HG02885 (cell line): ENCODE measurements around the gene NUDC.
A peak's percentile ranks its signal among the peaks of the same experiment; 100 is the strongest.
"Not testable (repeated sequence)": the region's sequence is repeated elsewhere in the genome, so short reads cannot be mapped to it uniquely, and the experiment has no call there.

Source experiments
- ATAC-seq: cut with Tn5 transposase; IDR thresholded peaks from one replicate; pipeline ENCODE4 v1.9.1; 2021; ENCODE audit warnings: mild to moderate bottlenecking; ENCODE audit not compliant: unreplicated experiment, poor library complexity

NUDC gene

DNA sequence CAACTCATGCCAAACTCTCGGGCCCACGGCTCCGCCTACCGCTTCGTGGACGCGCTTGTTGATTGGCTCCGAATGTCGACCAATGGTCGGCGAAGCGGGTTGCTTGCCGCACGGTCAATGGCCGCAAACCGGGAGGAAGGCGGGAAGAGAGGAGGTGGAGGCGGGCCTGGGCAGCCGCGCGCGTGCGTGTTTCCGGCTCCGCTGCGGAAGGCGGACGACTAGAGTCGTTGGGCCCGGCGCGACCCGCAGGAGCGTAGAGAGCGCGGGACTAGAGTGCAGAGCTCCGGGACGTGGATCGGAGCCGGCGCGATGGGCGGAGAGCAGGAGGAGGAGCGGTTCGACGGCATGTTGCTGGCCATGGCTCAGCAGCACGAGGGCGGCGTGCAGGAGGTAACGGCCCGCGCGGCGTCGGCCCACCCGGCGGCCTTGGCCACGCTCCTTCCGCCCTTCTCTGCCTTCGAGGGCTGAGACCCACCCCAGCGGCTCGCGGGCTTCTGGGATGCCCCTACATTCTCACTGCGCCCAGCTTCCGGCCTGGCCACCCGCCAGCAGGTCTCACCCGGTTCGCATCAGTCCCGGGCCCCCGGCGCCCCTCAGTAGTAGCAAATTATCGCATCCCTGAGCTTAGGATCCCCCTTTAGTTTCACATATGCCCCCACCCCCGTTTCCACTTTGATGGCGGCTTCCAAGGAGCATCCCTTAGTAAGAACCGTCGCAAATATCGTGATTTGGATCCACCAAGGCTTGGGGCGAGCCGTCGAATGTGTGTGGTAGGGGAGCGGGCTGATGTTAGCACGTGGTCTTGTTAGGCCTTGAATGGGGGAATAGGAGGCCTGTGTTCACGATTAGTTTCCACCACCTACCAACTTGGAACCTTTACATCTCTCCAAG, at the start of gene NUDC:
TSS of gene NUDC (plus strand) at position 204 of the 891 bp plus-strand sequence. CDS start at position 310, 106 bp downstream.
- peak; percentile 98 for ATAC-seq

DNA sequence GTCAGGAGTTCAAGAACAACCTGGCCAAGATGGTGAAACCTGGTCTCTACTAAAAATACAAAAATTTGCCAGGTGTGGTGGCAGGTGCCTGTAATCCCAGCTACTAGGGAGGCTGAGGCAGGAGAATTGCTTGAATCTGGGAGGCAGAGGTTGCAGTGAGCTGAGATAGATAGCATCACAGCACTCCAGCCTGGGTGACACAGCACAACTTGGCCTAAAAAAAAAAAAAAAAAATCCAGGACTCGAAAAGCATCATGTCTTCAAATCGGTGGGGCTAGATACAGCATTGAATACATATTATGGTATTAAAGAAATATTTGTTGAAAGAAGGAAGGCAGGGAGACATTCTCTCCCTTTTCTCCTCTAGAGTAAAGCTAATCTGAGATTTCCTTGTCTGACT, 48.4 kb upstream of the NUDC start:
- not testable (repeated sequence) for ATAC-seq

DNA sequence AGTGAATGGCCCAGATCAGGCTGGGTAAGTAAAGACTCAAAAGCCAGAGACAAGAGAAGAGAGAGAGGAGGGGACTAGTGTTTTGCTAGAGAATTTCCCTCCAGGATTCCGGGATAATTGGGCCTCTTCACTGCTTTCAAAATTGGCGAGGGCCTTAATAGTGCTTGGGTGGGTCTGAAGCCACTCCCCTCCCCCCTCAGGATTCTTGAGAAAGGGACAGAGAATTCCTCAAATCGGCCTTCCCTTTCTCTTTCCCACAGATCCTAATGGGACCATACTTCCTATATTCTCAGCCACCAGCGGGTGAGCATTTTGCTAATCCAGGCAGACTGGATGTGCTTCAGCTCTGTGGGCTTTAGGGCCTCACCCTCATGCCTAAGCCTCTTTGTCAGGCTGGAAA, 46.6 kb upstream of the NUDC start:
- no peak for ATAC-seq

DNA sequence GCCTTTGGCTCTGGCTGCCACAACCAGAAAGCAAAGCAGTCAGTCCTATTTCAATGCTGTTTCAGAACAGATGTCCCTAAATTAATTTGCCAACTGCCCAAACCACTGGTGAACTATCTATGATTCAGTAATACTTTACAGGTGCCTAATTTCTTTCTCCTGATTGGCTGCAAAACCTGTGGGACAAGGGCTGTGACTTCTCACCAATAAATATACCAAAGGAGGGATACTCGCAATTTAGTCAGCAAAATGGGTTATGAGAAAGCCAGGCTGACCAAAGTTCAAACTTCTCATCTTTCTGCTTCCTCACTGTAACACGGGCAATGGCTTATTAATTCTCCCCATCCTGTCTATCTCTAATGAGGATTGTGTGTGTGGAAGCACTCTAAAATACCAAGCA, 44.2 kb upstream of the NUDC start:
- ATAC-seq, result no peak

DNA sequence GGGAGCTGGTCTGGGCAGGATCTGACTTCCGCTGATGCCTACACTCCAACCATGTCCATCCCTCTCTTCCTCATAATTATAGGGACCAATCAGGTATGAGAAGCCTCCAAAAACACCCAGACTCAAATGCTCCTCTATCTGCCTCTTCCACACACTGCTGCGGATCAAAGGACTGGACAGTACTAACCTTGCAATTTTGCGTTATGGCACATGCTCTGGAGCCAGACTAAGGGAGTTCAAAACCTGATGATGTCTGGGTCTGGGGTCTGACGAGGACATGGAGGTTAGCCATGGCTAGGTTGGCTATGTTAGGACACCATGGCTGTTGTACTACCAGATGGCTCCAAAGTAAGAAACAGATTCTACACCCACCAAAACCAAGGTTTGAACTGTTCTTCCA, 41.8 kb upstream of the NUDC start:
- ATAC-seq, result no peak

DNA sequence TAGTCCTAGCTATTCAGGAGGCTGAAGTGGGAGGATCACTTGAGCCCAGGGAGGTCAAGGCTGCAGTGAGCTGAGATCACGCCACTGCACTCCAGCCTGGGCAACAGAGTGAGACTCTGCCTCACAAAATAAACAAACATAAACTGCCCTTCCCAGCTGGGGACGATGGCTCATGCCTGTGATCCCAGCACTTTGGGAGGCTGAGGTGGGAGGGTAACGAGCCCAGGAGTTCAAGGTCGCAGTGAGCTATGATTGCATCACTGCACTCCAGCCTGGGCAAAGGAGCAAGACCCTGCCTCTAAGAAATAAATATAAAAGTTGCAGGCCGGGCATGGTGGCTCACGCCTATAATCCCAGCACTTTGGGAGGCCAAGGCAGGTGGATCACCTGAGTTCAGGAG, 39.9 kb upstream of the NUDC start:
- ATAC-seq, result not testable (repeated sequence)

DNA sequence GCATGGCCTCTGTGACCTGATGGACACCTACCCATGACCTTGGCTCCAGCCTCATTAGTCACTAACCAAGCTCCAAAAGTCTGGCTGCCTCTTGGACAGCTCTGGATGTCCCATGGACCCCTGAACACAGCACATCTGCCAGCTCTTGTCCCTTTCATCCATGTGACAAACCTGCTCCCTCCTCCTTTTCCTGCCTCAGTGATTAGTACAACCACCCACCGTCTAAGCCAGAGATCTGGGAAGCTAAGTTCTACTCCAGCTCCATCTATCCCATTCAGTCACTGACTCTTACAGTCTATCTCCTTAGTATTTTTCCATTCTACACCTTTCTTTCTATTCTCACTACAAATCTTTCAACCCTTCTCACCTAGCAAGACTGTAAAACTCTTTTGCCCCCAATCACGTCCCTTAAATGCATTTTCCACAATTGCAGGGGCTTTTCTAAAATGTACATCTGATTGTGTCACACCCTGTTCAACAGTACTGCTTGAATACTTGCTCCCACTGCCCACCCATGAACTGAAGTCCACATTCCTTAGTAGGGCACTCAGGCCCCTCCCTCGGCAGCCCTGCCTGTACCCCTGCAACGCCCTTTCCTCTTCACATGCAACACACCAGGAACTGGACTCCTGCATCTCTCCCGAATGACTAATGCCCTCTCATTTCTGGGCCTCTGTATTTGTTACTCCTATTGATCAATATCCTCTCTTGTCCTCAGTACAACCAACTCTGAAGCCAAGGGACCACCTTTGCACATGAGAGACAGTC, 38.7 kb upstream of the NUDC start:
- ATAC-seq, result no peak

DNA sequence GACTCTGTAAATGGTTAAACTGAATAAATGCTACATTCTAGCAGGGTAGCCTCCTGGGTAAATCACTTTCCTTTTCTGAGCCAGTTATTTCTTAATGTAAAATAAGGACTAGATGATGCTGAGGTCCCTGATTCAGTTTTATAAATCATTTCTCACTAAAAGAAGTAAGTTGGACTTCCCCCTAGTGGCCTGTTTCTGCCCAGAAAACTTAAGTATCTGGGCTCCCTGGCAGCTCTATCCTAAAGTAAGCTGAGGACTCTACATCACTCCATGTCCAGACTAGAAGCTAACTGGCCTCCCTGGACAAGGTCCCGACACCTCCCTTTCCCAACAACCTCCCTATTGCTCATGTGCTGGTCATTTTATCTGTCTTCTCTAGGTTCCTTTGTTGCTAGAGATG, 34.4 kb upstream of the NUDC start:
- no peak for ATAC-seq

DNA sequence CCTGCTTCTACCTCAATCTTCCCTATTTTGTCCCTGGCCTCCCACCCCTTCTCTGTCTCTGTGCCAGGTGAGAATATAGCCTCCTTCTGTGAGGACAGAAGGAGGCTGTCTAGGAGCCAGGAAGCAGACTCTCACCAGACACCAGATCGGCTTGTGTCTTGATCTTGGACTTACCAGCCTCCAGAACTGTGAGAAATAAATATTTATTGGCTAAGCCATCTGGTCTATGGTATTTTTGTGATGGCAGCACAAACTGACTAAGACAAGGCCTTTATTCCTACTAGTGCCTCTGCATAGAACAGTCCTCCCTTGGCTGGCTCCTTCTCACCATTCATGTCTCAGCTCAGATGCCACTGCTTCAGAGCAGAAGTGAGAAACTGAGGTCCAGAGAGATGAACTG, 33.3 kb upstream of the NUDC start:
- no peak for ATAC-seq

DNA sequence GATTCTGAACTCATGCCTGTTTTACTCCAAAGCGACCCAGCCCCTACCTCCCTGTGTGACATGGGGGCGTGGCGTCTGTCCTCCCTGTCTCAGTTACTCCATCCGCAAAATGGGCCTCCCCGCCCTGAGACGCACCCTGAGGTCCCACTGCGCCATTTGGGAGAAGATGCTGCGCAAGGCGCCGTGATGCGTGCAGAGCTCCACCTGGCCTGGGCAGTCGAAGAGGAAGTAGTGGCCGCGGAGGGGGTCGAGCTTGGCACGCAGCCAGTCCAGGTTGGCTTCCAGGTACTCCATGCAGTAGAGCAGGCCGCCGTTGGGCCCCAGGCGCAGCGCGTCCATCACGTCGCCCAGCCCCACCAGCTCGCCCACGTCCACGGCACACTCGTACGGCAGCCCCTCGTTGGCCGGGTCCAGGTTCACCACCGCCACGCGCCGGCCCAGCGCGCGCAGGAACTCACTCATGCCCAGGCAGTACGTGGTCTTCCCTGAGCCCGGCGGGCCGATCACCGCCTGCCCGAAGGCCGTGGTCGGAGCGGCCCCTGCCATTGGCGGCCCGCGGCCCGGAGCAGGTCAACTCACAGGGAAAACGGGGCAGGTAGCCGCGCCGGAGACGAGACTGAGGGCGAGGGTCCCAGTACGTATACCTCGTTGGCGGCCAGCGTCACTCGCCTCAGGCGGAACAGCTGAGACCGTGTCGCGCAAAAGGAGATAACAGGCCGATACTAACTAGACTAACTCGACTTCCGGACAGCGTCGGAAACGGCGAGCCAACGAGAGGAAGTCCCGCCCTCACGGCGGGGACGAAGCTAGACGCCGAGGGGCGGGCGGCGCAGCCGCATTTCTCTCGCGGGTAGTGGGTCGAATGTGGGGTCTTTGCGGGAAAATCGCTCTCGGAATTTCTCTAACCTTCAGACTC, 31.7 kb upstream of the NUDC start, which contains the start of gene GPN2:
TSS of gene GPN2 (minus strand) at position 733 of the 916 bp plus-strand sequence. CDS start at position 546, 187 bp downstream.
- peak; percentile 93 for ATAC-seq

DNA sequence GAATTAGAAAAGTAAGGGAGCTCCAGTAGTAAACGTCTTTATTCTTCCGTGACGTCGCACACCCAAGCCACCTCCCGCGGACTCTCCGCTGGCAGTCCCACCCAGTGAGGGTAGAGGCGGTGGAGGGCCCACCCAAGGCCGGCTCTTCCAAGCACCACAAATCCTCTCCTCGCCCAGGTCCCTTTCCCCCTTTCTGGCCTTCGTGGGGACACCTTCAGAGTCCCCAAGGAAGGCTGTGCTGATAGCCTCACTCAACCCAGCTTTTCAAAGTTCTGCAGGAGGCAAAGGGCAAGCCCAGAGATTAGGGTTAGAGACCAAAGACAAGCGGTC, 31.1 kb upstream of the NUDC start:
- peak; percentile 18 for ATAC-seq

DNA sequence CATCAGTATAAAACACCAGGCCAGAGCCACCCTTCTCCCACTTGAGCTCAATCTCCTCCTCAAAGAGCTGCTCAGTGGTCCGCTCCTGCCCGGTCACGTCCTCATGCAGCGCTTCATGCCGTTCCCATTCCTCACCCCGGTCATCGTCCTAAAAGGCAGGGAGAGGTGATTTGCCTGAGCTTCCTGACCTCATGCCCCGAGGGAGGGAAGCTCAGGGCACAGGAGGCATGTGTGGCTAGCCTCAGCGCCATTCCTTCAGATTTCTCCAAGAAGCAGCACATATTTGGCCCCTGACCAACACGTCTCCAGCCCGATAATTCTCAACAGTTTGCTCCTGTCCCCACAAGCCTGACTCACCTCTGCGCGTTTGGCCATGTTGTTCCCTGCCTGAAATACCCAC, 27.3 kb upstream of the NUDC start:
- no peak for ATAC-seq

DNA sequence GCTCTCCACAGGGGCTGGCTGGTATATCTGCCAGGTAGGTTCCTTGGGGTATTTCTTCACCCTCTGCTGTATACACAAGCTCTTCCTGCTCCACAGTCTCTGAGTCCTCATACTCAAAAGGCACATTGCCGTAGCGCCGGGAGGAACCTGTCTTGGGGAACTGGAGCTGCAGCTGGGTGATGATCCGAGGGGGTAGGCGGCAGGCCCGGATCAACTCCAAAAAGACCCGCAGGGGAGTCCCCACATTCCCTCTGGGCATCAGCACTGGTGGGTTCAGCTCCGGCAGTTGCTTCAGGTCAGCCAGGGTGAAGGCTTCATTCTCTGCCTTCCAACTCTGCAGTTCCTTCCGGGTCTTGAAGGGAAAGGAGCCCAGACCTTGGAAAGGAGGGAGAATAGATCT, 24.2 kb upstream of the NUDC start:
- ATAC-seq, result no peak

DNA sequence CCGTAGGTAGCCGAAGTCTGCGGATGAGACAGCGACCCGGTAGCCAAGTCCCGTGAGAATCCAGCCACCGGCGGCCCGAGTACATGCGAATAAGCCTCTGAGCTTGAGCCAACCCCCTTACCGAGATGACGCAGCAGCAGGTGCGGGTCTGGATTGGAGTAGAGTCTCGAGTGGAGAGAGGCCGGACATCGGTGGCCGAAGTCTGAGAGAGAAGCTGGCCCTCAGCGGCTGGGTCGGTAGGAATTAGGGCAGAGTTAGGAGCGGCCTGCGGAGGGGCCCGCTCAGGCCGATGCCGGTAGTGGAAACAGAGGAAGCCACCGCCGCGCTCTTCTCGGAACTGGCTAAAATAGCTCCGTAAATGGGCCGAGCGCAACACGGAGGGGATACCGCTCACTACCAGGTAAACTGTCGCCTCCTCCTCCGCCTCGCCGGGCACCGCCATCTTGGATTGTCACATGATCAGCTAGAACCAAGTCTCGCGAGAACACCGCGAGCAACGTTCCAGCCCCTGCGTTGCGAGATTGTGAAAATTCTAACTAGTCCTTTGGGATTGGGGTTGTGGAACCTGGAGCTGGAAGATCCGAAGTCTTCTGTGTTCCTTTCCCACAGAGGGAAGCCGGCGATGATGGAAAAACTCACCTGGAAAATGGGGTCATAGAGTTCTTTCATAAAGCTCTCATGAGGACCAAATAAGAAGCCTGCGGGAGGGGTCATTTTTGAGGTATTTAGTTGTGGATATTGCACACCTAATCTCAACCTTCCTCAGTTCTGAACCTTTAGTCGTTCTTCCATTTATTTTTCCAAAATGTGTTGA, 21.3 kb upstream of the NUDC start, which contains the start of gene GPATCH3:
TSS of gene GPATCH3 (minus strand) at position 467 of the 814 bp plus-strand sequence. CDS start at position 442, 25 bp downstream.
- ATAC-seq, result peak; percentile 78

DNA sequence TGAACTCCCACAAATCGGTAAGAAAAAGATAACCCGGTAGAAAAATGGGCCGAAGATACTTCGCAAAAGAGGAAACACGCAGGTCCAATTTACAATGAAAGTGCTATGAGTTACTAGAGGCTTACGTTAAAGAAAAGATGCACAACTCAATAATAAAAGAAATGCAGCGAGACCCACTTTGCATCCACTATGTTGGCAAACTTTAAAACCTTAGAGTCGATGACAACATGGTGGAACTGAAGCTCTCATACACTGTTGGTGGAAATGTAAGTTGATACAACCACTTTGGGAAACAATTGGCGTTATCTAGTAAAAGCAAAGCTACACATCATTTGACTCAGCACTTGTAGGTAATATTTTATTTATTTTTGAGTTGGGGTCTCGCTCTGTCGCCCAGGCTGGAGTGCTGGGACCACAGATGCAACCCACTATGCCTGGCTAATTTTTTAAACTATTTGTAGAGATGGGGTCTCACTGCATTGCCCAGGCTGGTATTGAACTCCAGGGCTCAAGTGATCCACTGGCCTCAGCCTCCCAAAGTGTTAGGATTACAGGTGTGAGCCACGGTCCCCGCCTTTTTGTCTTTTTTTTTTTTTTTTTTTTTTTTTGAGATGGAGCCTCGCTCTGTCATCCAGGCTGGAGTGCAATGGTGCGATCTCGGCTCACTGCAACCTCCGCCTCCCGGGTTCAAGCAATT, 20.6 kb upstream of the NUDC start:
- no peak for ATAC-seq

DNA sequence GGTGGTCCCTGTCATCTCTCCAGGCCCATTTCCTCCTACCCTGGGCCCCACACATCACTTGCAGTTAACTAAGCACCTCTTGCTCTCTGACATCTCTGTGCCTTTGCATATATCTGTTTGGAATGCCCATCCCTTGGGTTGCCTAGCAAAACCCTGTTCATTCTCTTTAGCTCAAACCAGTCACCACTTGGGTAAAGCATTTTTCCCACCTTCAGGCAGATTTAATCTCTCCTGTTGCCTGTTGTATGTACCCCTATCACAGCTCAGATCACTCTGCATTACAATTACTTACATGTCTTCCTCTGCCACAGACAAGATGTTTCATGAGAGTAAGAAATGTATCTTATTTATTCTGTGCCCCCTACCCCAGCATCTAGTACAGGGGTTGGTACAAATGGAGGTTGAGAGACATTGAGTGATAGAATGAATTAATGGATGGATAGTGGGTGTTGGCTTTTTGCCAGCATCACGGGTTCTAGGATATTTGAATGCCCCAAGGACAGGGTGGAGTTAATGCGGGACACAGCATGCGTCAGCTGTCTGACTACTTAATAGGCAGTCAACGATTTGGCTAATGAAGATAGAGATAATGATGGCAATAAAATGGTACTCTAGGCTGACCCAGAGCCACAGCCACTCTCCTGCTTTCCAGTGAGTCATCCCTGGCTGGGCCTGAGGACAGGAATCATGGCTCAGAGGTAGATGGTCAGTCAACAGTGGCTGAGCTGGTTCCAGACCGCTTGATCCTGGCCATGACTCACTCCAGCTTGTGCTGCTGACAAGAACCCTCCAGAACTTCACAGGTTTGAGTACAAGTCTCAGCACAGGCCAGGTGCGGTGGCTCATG, 14.2 kb upstream of the NUDC start:
- ATAC-seq, result no peak

DNA sequence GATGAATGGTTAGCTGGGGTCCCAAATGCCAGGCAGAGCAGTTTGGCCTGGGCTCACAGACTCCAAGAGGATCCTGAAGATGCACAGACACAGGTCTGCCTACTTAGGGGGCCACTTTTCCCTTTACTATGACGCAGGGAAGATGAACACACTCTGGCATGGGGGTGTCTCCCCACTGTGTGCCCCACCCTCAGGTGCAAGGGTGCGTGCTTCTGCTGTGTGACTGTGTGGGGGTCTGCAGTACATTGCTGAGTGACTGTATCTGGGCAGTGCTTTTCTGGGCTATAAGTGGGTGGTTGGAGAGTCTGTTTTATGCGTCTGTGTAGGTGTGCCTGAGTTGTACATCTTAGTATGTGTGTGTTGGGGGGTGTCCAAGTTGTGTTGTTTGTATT, 11.6 kb upstream of the NUDC start:
- ATAC-seq, result no peak
